Adipose tissue (tissue), 3 donors: ENCODE measurements around the gene TIMM13. TPM values are rescaled to one million over a fixed set of nuclear protein-coding genes. Genes with fewer than 3 reads are reported as not detected.
"Not testable (repeated sequence)": the region's sequence is repeated elsewhere in the genome, so short reads cannot be mapped to it uniquely, and the experiment has no call there.

Experiments
- H3K27ac ChIP-seq: one replicate; pipeline ENCODE4 v1.5.1; 2013; ENCODE audit warnings: low read depth, low read length
- WGBS, 3 donors: extraction: QIAGEN DNeasy Blood & Tissue Kit; methylation state at CpG; one replicate each; pipeline ENCODE4 v1.1.7; 2013; 5-methylcytosine and 5-hydroxymethylcytosine counted together
- polyA plus RNA-seq, 3 donors: library from polyadenylated mRNA; stranded (reverse); fragments of 200-250 nt; gene quantifications; one replicate each; pipeline ENCODE4 v1.2.3, GENCODE V29; 2013
- donor health status: healthy with polysubstance abuse.
- donor health status: Bipolar disorder and iron deficiency.
- donor health status: healthy.

The TIMM13 gene
- polyA plus RNA-seq, result 10 to 100 TPM; 69.4 to 96.4 (median 87.4) TPM

- WGBS, 3 donors, result 0 to 1% (median 0%) methylated on average over 76 to 77 of the region's 77 CpGs
- H3K27ac ChIP-seq, result no peak within 1 kb of the TSS
Measured at GRCh38 chr19:2427429-2428320, at the start of gene TIMM13. Gene TIMM13, minus strand, starts transcription at chr19:2427586. Its CDS starts 53 bp downstream, at chr19:2427533.

- 0 to 1% (median 1%) methylated on average over 35 to 42 of the region's 42 CpGs for WGBS, 3 donors
- peak overlapping the region; percentile 87 for H3K27ac ChIP-seq
Measured at GRCh38 chr19:2476451-2477140, 49.2 kb upstream of the TIMM13 start.

- peak within 1 kb of the TSS; percentile 87 for H3K27ac ChIP-seq
- WGBS, 3 donors, result 0 to 1% (median 1%) methylated on average over 63 to 70 of the region's 70 CpGs
Measured at GRCh38 chr19:2475702-2476450, 48.5 kb upstream of the TIMM13 start, which contains the start of gene GADD45B. Gene GADD45B, plus strand, starts transcription at chr19:2476127. Its CDS starts 232 bp downstream, at chr19:2476359.

GRCh38 chr19:2475018-2475701 lies 47.8 kb upstream of the TIMM13 start:
- WGBS, 3 donors, result 0 to 1% (median 1%) methylated on average over 43 to 45 of the region's 45 CpGs
- peak overlapping the region; percentile 45 for H3K27ac ChIP-seq

GRCh38 chr19:2474232-2475017 lies 47.0 kb upstream of the TIMM13 start:
- WGBS, 3 donors, result 5 to 6% (median 6%) methylated on average over 56 to 60 of the region's 60 CpGs
- H3K27ac ChIP-seq, result peak overlapping the region; percentile 45

- H3K27ac ChIP-seq, result not testable (repeated sequence)
- WGBS, 3 donors, result 83 to 85% (median 85%) methylated on average over 8 of the region's 8 CpGs
Measured at GRCh38 chr19:2469915-2470200, 42.5 kb upstream of the TIMM13 start.

GRCh38 chr19:2469102-2469914 lies 41.9 kb upstream of the TIMM13 start:
- no peak overlapping the region for H3K27ac ChIP-seq
- 34 to 50% (median 36%) methylated on average over 23 of the region's 23 CpGs for WGBS, 3 donors

GRCh38 chr19:2468596-2468995 lies 41.2 kb upstream of the TIMM13 start:
- no peak overlapping the region for H3K27ac ChIP-seq
- 74 to 80% (median 77%) methylated on average over 12 of the region's 12 CpGs for WGBS, 3 donors

- no peak overlapping the region for H3K27ac ChIP-seq
- WGBS, 3 donors, result 59 to 82% (median 75%) methylated on average over 5 of the region's 5 CpGs
Measured at GRCh38 chr19:2464389-2464788, 37.0 kb upstream of the TIMM13 start.

GRCh38 chr19:2463694-2464093 lies 36.3 kb upstream of the TIMM13 start:
- WGBS, 3 donors, result 96 to 100% (median 98%) methylated on average over 5 of the region's 5 CpGs
- not testable (repeated sequence) for H3K27ac ChIP-seq

- 9 to 26% (median 21%) methylated on average over 44 to 46 of the region's 46 CpGs for WGBS, 3 donors
- no peak overlapping the region for H3K27ac ChIP-seq
Measured at GRCh38 chr19:2462635-2463421, 35.4 kb upstream of the TIMM13 start.

GRCh38 chr19:2461751-2462634 lies 34.6 kb upstream of the TIMM13 start:
- WGBS, 3 donors, result 3 to 4% (median 3%) methylated on average over 58 to 62 of the region's 62 CpGs

GRCh38 chr19:2460245-2460644 lies 32.9 kb upstream of the TIMM13 start:
- no peak overlapping the region for H3K27ac ChIP-seq
- 87 to 94% (median 91%) methylated on average over 1 of the region's 1 CpG for WGBS, 3 donors

More at GRCh38 chr19:2461751-2462634, 34.6 kb upstream of the TIMM13 start:
- H3K27ac ChIP-seq, result no peak overlapping the region

- WGBS, 3 donors, result 74 to 89% (median 86%) methylated on average over 10 of the region's 10 CpGs
- not testable (repeated sequence) for H3K27ac ChIP-seq
Measured at GRCh38 chr19:2458776-2459175, 31.4 kb upstream of the TIMM13 start.

- no peak overlapping the region for H3K27ac ChIP-seq
- WGBS, 3 donors, result 89 to 96% (median 95%) methylated on average over 5 of the region's 5 CpGs
Measured at GRCh38 chr19:2458054-2458453, 30.7 kb upstream of the TIMM13 start.
